Astrocyte (in vitro differentiated cells and primary cell): ENCODE measurements around the gene OXLD1.

Experiments
- CTCF ChIP-seq: IDR thresholded peaks from 2 replicates; pipeline ENCODE4 v1.5.1; 2011; ENCODE audit warnings: low read depth, mild to moderate bottlenecking, inconsistent platforms, low read length, moderate library complexity; ENCODE audit not compliant: insufficient read depth
- EZH2 ChIP-seq: IDR thresholded peaks from 2 replicates; pipeline ENCODE4 v1.6.1; 2012; ENCODE audit warnings: mild to moderate bottlenecking, low read length, inconsistent platforms; ENCODE audit not compliant: insufficient read depth

- TF ChIP-seq EZH2 (no peak), CTCF (no peak)
These were observed 50.9 kb downstream of the OXLD1 start for GRCh38 chr17:81615401-81615930.
